HG03442 (cell line): Measurements from ENCODE around the gene ST6GALNAC3.
"Not testable (repeated sequence)": the region's sequence is repeated elsewhere in the genome, so short reads cannot be mapped to it uniquely, and the experiment has no call there.

ENCODE experiments used
- ATAC-seq: cut with Tn5 transposase; IDR thresholded peaks from one replicate; pipeline ENCODE4 v1.9.1; 2021; ENCODE audit warnings: mild to moderate bottlenecking, moderate library complexity; ENCODE audit not compliant: unreplicated experiment

The ST6GALNAC3 gene

DNA sequence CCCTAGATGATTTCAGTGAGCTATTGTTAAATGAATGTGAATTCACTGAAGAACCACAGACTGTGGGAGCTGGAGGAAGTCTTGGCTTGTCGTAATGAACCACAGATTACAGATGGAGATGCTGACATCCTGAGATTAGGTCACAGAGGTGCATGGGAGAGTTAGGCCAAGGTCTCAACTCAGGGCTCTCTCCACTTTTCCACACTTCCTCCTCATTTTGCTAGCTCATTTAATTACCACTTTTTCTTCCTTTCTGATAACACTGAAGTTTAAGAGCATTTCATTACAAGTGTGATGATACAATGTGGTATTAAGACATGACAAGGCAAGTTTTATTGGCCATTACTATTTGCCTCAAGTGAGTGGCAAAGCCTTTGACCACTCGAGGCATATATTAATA is 30.8 kb downstream of the ST6GALNAC3 start:
- ATAC-seq, result no peak

DNA sequence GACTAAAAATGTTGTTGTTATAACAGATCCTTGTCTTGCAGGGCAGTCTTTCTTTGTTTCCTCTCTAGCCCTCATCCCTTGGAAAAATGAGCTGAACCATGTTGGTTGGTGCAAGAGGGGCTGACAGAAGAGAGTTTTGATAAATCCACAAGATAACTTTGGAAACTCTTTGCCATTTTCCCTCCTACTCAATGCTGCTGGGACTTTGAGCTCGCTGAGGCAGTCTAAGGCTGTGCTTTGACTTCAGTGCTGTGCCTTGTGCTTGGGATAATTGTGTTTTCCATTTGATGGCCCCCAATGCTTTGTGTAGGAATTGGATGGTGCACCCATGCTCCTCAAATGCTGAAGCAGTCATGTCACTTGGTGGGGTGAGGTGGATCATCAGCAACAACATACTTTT is 31.7 kb downstream of the ST6GALNAC3 start:
- ATAC-seq, result no peak

DNA sequence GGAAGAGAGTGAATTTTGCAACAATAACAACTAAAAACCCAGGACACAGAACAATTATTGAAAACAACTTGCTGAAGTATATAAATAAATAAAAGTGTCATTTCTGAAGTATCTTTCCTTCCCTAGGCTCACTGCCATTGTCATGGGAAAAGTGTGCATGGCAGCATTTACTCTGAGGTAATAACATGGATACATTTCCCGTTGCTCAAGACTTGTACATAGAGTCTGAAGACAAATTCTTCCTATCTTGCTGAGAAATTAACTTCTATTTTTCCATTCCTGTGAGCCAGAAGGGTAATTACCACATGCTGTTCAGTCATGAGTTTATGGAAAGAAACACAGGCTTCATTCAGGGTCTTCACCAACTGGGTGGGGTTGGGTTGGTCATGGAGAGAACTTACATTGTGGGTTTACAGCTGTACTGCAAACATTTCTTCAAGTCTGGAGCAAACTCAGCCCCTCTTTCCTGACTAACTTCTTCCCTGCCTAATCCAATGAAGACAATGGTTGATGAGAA is 32.2 kb downstream of the ST6GALNAC3 start:
- no peak for ATAC-seq

DNA sequence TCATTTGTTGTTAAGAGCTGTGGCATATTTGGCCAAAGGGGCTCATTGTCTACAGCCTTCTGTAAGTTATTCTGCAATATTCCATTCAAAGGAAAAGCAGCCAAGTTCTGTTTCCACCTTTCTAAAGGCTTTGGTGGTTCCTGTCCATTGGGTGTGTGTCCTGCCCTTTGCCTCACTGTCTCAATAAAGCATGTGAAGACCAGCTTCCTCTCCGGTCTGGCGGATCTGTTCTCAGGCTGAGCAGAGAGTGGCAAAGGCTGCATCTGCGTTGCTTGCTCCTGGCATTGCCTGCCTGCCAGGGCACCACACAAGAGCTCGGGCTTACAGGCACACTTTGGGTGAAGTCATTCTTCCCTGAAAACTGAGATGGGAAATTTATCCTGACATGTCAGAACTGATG is 34.9 kb downstream of the ST6GALNAC3 start:
- no peak for ATAC-seq

DNA sequence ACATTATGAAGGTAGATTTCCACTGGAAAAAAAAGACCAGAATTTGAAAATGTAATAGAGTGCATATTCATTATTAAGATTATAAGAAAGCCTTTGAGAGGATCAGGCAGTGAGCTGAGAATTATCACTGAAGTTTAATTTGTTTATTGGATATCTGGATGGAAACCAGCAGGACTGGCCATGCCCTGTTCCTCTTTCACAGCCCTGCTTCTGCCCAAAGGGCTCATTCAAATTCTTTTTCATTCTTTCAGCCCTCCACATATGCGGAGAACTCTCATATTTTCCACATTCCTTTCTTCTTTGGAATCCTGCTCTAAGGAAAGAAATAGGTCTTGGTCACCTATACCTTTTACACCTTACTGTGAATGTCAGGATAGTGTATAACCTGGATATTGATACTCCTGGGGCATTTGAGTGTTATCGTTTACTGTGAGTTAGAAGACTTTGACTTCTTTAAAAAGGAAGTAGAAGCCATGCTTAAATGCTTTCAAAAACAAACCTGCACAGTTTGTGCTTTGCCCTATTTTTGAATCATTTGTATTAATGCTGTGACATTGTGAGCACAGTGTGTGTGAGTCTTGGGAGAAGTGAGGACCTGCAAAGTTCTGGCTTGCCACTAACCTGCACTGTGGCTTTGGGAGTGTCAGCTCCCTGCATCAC is 35.5 kb downstream of the ST6GALNAC3 start:
- ATAC-seq, result no peak

DNA sequence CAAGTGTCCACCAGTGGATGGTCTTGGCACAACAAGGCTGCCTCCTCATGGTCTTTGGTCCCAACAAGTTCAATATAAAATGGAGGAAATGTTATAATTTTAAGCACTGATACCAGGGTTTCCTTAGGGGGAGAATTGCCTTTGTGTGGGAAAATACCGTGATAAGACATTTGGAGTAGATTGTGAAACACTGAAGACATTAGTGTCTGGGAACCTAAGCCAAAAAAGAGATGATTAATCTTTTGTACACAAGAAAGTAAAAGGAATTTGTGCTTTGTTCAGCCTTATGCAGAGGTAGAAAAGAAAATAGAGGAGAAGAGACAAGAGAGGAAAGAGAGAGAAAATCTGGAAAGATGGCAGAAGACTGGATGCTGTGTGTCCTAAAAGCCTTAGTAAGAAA is 36.1 kb downstream of the ST6GALNAC3 start:
- no peak for ATAC-seq

DNA sequence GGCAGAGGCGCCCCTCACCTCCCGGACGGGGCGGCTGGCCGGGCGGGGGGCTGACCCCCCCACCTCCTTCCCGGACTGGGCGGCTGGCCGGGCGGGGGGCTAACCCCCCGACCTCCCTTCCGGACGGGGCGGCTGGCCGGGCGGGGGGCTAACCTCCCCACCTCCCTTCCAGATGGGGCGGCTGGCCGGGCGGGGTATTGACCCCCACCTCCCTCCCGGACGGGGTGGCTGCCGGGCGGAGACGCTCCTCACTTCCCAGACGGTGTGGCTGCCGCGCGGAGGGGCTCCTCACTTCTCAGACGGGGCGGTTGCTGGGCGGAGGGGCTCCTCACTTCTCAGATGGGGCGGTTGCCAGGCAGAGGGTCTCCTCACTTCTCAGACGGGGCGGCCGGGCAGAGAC is 37.8 kb downstream of the ST6GALNAC3 start:
- not testable (repeated sequence) for ATAC-seq

DNA sequence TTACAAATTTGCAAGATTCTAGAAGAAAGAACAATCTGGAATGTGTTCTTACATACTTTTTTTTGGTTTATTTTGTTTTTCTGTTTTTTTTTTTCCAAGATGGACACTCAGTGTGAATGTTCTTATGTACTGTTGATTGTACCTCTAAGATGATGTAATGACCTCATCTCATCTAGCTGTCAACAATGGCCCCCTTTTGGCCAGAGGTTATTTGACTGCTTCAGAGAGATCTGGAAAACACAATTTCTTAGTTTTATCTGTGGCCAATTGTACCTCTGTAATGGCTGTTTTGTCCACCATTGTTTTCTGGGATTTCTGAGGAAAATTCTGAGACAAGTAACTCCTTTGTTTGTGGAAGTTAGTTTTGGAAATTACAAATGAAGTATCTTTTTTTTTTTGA is 38.9 kb downstream of the ST6GALNAC3 start:
- ATAC-seq, result no peak

DNA sequence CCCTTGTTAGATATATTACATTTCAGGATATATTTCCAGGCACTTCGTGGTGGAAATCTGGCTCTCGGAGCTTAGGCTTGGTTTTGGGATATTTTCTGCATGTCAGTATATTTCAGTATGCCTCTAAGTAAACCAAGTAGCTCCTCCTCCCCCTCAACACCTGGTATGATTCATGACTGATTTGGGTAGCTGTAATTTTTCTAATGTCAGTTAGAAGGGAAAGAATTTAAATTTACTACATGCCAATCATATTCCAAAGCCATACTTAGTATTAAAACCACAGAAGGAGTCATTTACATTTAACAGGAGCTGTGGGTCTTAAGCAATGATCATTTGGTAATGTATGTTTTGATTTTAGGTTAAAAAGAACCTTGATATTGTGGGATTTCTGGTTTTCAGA is 40.6 kb downstream of the ST6GALNAC3 start:
- ATAC-seq, result no peak

DNA sequence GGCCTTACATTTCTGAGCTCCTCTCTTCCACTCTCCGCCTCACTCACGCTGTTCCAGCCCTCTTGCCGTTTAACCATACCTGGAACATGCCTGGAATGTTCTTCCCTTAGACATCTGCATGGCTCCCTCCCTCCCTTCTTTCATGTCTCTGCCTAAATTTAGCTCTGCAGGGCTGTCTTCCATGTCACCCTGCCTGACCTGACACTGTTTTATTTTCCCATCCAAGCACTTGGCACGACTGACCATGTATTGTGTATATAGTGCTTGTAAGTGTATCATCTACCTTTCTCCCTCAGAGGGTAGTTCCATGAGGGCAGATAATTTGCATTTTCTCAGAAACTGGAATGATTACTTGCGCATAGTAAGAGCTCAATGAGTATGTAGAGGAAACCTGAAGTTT is 47.3 kb downstream of the ST6GALNAC3 start:
- no peak for ATAC-seq

DNA sequence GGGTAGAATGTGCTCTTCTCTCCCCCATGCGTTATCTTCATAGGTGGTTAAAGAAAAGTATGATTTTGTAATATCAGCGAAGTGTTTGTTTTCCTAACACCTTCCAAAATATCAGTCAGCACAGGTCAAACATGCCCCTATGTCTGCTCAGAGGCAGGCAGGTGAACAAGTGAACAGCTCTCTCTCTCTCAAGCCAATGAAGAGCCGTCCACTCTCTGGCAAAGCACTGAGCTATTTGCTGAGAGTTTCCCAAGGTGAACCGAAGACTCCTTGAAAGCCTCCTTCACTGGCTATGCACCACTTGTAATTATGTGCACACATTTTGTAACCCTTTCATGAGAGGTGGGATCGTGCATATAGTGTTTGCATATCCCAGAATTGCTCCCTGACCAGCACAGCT is 47.7 kb downstream of the ST6GALNAC3 start:
- no peak for ATAC-seq

DNA sequence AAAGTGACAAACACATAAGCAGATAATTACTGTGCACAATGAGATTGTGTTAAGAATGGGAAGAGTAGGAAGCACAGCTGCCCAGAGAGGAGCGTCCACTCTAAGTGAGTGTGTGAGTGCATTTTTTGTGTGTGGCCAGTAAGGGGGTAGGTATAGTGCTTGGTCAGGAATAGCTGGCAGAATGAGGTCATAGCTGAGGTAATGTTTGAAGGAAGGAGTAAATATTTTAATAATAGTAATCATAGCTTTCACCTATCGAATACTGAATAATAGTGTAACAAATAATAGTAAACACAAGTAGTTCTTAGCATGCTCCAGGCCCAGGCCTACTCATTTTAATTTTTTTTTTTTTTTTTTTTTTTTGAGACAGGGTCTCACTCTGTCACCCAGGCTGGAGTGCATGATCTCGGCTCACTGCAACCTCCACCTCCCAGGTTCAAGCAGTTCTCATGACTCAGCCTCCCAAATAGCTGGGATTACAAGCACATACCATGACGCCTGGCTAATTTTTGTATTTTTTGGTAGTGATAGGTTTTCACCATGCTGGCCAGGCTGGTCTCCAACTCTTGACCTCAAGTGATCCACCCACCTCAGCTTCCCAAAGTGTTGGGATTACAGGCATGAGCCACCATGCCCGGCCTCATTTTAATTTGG is 49.0 kb downstream of the ST6GALNAC3 start:
- ATAC-seq, result not testable (repeated sequence)

DNA sequence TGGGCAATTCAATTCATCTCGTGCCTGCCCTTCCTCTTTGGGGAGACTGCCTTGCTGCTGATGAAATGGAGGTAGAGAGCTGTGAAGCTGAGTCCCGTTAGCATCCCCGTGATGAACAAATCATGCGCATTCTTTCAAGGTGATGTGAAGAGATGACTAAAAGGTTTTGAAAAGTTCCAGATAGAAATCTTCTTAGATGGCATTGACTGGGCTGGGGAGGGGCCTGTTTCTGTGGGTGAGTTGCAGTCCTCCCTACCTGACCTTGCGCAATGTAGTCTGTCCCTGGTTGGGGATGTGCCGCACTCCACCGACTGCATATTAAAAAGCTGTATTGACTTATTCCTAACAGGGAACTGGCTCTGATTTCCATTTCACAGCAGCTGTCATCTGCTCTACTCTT is 49.6 kb downstream of the ST6GALNAC3 start:
- ATAC-seq, result no peak

DNA sequence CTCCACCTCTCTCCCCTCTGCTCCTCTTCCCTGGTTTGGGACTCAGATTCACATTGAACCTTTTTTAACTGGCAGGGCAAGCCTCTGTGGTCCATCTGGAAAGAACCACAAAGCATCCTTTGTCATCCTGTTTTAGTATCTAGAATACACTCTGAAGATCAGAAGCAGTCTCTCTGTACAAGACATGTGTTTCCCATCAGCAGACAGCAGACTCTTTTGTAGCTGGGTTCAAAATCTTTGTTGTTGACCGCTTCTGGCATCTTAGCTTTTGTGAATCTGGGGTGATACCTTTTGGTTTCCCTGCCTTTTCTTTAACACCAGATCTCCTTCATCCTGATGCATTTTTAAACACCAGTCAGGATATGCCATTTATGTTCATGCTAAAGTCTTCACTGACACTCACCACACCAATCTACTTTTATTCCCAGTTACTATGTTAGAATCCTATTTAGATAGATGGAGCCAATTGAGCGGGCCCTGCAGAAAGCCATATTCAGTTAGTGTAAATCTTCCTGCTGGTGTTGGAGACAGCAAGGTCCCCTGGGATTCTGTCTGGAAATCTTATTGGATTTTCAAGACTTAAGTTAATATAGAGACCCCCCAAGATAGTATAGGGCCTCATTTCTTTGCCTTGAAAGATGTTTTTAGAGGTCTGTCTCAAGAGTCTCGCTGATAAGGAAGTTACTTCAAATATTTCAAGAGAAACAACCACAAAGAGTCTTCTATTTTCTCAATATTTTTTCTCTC is 51.1 kb downstream of the ST6GALNAC3 start:
- no peak for ATAC-seq

DNA sequence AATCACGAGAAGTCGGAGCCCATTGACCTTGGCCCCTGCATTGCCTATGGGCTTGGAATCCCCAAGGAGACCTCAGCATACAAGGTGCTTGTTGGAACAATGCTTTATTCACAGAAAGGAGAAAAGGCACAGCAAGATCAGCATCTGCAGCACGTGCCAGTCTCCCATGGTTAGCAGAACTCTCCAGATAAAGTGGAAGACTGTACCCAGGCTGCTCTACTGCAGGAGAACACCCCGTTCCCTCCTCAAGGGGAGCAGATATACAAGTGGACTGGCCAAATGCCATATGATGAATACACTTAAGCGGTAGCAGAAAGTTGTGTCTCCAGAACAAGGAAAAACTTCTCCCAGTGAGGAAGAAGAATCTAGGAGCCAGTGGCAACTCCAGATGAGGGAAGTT is 53.5 kb downstream of the ST6GALNAC3 start:
- ATAC-seq, result no peak

DNA sequence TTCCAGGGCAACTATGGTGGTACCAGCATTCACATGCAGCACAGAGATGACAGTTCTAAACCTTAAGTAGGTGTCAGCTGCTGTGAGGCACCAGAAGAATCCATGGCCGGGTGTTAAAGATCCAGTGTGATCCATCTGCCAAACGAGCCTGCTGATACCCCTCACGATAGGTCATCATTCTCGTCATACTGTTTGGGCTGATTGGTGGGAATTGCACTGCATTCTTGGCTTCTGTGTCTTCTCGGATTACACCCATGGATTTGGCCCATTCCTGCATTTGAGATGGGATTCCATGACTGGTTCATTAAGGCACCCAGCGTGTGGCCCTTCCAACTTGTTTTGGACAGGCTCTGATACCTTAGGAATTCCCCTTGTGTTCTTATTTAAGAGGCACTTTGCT is 55.2 kb downstream of the ST6GALNAC3 start:
- ATAC-seq, result no peak

DNA sequence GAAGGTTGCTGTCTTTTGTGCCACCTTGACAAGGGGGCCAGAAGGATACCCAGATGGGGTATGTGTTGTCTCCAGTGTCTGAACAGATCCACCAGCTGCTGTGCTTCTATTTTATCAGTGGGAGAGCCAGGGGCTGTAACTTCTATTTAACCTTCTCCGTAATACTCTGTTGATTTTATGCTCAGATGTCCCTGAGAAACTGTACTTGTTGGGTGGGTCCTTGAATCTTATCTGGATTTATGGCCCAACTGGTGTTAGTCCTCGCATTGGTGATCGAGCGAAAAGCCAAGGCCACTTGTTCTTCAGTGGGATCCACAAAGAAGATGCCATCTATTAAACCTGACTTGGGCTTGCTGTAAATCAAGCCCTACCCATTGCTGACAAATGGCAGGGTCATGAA is 56.4 kb downstream of the ST6GALNAC3 start:
- no peak for ATAC-seq

DNA sequence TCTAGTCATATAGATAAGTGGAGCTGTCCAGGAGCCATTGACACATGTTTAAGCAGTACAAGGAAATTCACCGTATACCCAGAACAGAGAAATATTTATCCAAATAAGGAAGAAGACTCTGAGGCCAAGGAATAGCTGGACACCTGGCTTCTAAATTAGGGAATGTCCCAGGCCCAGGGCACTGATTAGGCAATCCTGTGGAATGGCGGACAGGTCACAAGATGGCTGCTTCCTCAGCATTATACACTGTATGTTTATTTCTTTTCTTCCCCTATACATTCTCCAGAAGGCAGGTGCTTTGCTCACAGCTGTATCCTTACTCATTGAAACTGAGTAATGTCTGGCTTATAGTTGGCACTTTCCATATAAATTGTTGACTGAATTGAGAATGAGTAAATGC is 59.4 kb downstream of the ST6GALNAC3 start:
- no peak for ATAC-seq

DNA sequence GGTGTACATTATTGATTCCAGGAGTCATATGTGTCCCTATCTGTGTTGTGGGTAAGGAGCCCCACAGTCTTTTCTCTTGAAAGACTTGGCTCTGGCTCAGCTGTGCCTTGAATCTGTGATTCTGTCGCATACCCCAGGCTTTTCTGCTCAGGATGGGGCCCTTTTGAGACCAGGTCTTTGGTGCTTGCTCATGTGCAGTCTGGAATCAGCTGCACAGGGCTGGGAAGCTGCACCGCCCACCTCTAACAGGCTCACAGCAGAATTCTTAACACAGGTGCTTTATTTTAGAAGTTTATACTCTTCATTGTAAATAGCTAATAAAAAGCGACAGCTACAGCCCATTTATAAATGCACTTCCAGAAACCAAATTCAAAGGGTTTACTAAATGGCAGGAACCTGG is 61.3 kb downstream of the ST6GALNAC3 start:
- no peak for ATAC-seq

DNA sequence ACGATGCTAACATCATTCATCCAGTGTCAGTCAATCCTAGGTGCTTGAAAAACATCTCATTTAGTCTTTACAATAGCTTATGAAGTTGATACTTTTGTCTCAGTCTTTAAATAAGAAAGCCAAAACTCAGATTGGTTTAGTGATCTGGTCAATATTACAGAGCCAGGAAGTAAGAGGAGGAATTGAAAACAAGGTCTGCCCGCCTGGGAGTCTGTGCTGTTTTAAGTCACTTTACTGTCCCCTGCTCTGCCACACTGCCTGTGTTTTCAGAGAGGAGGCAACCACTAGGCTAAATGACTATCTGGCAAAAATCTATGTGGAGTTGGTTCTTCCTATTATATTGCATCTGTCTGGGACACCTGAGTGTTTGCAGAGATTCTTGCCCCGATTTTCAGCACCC is 62.3 kb downstream of the ST6GALNAC3 start:
- ATAC-seq, result peak; percentile 54

DNA sequence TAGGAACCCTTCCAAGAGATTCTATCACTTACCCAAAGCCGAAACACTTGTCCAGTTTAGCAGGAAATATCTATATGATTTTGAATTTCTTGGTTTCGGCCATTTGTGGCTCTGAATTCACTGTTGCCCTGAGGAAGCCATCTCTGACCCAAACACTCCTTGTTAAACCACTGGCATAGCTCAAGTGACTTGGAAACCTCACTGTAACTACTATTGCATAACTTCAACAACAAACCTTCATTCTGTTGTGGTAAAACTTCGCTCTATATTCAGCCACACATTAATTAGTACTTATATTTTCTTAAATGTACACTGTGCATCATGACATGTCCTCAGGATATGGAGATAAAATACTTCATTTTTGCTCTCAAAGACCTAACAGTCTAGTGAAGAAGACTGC is 63.2 kb downstream of the ST6GALNAC3 start:
- no peak for ATAC-seq

DNA sequence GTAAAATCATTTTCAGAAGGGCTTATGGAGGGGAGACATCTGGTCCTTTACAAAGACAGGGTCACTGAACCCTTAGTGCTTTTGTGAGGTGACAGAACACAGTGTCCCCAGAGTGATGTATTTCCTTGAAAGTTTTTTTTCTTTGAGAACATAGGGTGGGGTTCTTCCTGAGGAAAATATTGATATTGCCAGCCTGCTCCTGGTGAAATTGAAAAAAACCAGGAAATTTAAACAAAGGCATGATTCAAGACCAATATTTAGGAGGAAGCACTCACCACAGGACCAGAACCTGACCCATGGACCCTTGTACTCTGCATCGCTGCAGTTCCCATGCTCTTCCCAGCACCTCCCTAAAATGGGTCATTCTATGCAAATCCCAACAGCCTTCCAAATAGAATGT is 63.7 kb downstream of the ST6GALNAC3 start:
- no peak for ATAC-seq
